ENCODE measurements around the gene ZNF2. TPM values are rescaled to one million over a fixed set of nuclear protein-coding genes. Genes with fewer than 3 reads are reported as not detected.

The ZNF2 gene
- total and polyA plus RNA-seq, 2 of the 13 experiments (the other 11 are each of a cell fraction or from before 2014, with no cell fraction given), result 4.3 to 6.1 TPM

- TF ChIP-seq PTBP1 (IDR thresholded peaks at IDR 0.05; ENCODE audit: low read depth, low read length, poor library complexity, severe bottlenecking), result no peak
- TF ChIP-seq SRSF9 (IDR thresholded peaks at IDR 0.05; ENCODE audit: borderline replicate concordance, insufficient read depth, low read depth, low read length, poor library complexity, severe bottlenecking), result no peak
- no peak for TF ChIP-seq ATF6 (CRISPR knock-in tag; conservative IDR thresholded peaks at IDR 0.05)
- no peak for TF ChIP-seq ZNF503 (CRISPR knock-in tag; IDR thresholded peaks at IDR 0.05)
- TF ChIP-seq ZBTB26 (CRISPR knock-in tag; IDR thresholded peaks at IDR 0.05; ENCODE audit: borderline replicate concordance), result no peak
- TF ChIP-seq ZNF407 (CRISPR knock-in tag; IDR thresholded peaks at IDR 0.05; ENCODE audit: not compliant biosample characterization), result no peak
- TF ChIP-seq TEAD3 (CRISPR knock-in tag; optimal IDR thresholded peaks at IDR 0.05; ENCODE audit: borderline replicate concordance), result no peak
These were observed 26.9 kb upstream of the ZNF2 start (continued) for GRCh38 chr2:95138702-95139101.

All from HepG2 (cell line).